NCI-H146 treated with DMSO at 0.1 percent for 48 hours (cell line): ENCODE data around the gene TPPP2.

Source experiments
- DNase-seq: peaks from one replicate; lab custom pipeline; 2025; ENCODE audit not compliant: unreplicated experiment; lab: John Stamatoyannopoulos, UW

Gene TPPP2

DNA sequence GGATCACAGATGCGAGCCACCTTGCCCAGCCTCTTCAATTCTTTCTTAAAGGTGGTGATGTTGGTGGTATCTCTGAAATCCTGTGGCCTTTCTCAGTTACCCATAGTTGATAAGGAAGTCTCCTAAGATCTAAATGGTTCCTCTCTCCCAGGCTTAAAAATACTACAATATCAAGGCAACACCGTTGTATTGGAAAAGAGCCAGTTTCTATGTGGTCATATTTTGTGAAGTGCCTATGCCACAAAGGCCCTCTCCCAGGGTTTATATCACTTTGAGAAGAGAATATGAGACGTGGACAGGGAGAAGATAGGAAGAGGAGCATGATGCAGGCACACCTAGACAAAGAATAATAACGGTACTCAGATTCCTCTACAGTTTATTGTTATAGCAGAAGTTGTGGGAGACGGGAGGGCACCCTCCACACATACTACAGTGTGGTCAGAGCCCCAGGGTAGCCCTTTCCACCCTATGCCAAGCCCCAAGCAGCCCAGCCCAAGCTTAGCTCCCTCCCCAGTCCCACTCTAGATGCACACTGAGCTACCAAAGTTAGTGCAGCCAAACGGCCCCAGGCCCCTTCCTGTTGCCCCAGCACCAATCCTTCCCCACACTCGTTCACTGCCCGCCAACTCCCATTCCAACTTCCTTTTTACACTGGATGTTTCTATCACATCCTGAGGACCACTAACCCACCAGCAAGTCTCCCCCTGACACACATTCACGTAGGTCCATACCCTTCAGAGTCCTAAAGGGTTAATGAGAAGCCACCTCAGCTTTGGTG, 13.4 kb upstream of the TPPP2 start:
- DNase-seq, result no peak

DNA sequence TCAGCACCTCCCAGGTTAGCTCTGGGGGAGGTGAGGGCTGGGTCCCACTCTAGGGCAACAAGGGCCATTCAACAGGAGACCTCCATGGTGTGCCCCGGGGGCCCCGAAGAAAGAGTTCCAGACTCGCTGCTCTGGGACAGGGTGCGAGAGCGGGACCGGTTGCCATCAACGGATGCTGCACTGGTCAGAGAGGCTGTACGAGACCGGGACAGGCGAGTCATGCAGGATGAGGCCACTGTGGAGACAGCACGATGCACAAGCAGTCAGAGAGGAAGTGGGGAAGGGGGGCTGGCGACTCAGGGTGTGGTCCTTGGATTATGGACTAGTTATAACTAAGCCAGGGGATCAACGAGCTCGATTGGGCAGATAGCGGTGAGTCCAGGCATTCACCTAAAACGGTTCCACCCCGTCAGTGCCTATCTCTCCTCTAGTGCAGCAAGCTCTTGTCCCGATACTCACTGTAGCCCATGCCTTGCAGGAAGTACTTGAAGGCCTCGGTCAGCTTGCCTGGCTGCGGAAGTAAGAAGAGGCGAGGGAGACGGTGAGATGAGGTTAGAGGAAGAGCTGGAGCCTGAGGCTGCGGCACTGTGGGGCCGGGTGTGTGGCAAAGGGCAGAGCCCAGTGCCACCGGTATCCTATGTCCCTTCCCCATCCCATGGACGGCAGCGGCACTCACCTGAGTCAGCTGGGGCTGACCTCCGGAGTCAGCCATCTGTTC, 12.3 kb upstream of the TPPP2 start:
- DNase-seq, result no peak

DNA sequence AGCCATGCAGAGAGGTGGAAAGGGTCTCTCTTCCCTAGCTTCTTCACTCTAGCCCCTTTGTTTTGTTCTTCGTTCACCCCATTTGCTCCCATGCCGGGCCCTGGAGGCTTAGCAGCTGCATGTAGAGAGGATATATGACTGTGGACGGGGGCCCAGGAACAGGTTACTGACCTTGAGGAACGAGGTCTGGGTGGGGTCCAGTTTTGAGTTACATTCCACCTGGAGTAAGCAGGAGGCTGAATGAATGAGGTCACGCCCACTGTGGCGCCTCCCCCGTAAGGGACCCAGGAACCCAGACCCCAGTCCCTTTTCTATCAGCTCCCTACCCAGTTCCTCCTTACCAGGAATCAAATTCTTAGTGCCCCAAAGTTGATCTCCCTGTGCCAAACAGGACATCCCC, 11.7 kb upstream of the TPPP2 start:
- no peak for DNase-seq

DNA sequence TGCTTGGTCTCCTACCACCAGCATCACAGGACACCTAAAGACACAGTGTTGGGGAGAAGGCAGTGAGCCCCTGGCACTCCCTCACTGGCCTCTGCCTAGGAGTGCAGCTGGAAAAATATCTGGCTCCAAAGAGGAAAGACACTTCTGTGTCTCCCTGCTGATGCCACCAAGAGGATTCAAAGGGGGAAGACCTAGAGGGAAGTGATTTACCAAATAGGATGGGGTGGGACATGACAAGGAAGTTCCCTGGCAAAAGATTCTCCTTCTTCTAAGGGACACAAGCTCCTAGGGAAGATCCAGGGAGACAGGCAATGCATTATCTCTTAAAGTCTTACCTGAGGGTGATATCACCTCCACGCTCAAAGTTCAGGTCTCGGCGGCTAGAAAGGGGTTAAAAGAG, 11.2 kb upstream of the TPPP2 start:
- no peak for DNase-seq

DNA sequence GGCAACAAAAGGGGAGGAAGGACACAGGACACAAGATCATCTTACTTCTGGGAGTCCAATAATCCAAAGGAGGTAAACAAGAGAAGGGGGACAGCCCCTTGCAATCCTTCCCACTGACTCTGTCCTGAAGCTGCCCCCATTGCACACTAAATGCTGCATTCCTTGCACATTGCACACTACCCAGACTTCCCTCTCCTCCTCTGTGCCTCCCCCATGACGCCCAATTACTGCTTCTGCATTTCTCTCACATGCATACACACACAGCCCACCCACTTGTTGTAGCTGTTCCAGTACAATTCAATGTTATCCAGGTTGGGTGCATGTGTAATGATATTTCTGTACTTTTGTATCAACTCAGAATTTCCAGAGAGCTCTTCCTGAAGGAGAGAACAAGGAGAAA, 10.7 kb upstream of the TPPP2 start:
- no peak for DNase-seq

DNA sequence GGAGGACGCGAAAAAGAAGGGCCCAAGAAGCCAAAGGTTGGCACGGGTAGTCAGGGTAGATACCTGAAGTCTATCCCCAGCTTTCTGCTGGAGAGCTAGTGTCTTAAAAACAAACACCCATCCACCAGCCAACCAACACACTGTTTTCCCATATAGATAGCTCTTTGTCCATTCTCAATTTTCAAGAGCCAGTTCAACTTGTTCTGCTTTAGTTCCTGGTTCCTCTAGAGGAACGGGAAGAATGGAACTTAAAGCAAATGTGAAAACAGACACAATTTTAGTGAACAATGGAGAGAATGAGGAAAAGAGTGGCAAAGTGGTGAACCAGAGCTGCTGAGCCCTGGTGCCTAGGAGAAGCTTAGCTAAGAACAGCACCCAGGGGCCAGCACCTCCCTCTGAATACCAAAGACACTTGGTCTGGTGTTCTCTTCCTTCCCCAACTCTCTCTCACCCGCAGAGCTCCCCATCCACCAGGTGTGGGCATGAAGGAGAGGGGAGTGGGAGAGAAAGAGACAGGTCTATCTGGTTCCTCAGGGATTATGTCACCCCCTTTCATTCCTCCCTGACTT, 9.0 kb upstream of the TPPP2 start:
- DNase-seq, result no peak

DNA sequence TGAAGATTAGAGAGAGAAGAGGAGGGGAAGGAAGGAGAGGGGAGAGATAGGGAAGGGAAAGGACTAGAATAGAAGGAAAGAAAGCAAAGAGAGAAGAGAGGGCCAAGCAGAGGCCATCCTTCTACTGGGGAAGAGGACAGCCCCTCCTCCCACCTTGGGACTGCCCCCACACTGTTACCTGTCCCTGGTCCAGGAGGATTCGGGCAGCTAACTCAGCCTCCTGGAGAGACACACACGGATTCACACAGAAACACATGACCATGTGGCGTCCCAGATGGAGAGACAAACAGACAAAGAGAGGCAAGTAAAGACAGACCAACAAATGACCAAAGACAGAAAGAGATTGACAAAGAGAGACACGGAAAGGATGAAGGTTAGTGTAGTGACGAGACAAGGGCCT, 7.3 kb upstream of the TPPP2 start:
- no peak for DNase-seq

DNA sequence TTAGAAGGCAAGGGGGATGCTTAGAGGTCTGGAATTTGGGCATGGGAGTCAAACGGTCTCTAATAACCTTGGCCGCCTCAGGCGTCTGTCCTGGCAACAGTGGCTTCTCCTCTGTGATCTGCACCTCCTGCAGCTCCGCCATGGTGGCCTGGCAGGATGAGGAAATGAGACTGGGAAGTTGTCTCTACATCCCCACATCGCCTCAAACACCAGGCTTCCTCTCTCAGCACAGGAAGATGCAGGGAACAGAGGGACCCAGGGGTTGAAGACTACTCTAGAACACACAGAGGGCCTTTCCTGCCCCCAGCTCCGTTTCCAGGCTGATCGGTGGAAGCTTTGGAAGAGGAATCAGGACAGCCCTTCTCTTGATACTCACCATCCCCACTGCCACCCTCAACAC, 6.8 kb upstream of the TPPP2 start:
- DNase-seq, result no peak

DNA sequence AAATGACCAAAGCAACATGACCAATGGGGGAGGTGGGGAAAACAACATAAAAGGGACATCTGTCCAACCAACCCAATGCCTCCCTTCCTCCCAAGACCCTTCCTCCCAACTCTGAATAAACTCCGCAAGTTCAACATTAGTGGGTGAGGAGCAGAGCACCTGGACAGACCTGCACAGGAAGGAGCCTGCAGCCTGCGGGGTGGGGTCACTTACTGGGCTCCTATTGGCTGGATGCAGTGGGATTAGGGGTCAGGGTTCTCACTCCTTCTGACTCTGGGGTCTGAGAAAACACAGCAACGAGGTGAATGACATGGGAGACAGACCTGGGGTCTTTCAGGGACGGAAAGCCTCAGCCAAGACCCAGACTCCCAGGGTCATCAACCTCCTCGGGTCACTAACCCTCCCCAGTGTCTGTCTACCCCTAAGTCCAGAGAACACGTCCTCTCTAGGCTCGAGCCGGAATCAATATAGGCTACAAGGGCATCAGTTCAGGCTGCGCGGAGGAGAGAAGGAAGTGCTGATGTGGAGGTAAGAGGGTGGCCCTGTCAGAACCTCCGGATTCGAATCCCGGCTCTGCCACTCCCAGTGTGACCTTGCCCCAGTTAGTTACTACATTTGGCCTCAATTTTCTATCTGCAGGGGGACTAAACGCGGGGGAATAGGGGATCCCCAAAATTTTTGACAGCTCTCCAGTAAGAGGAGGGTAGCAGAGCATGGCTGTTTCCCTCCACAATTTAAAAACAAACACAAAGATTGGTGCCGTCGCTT, 6.0 kb upstream of the TPPP2 start:
- DNase-seq, result no peak

DNA sequence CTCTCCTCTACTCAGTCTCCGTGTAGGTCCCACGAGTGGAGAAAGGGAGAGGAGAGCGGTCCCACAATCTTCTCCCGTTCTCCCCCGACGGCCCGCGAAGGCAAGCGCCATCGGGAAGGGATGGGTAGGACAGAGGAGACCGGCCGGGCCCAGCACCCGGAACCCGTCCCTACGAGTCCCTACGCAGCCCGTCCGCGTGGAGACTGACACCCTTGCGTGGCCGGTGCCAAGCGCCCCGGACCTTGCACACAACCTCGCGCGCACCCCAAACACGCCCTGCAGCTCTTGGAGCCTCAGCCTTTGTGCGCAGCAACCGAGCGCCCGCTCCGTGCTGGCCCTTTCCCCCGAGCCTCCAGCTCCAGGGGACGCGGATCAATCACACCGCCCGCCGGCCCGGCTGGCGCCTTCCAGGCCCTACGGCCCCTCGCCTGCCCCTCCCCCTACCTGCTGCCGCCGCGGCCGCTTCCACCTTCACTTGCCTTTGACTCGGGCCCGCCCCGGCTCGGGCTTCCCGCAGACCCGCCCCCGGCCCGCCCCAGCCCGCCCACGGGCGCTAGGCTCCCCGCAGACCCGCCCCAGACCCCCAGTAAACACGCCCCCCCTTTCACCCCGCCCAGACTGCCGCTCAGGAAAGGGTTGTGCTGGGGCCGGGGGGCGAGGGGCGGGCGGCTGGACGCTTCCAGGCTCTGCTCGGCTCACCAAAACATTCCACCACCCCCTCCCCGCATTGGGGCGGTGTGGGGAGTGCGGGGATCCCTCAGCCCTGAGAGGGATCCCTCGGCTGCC, 5.2 kb upstream of the TPPP2 start, which contains the start of gene NDRG2:
Gene NDRG2, minus strand, starts transcription at position 477 of the 786 bp plus-strand sequence. CDS start 1,746 bp downstream, outside the sequence.
- peak; percentile 8 for DNase-seq

DNA sequence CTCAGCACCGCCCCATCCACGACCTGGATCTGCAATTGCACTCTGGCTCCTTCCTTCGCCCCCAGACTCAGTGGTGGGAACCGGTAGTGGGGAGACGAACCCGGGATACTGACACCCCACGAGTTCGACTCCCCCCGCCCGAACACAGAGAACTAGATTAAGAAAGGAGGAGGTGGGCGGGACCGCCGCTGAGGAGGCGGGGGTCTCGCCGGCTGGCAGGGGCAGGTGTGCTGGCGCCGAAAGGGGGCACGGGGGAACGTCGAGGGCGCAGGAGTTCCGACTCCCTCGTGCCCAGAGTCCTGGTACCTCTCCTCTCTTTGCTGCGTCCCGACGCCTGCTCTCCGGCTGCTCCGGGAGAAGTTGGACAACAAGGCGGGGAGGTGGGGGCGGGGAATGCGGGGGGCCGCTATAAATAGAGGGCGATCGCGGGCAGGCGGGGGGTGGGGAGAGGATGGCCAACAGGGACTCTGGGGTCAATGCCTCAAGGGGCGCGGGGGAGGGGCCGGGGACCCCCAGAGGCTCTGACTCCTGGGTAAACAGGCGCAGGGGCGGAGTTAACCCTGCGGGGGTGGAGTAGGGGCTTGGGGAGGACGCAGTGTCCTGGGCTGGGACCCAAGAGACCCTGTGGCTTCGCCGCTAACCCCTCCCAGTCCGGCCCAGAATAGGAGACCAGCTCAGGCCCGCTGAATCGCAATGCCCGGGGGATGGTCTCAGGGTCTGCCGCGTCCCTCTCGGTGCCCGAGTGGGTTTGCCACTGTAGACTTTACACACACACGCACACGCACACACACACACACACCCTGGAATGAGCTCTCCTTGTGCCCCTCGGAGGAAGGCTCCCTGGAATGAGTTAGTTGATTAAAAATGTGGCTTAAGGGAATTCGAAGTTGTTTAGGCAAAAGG, 4.4 kb upstream of the TPPP2 start:
- no peak for DNase-seq

DNA sequence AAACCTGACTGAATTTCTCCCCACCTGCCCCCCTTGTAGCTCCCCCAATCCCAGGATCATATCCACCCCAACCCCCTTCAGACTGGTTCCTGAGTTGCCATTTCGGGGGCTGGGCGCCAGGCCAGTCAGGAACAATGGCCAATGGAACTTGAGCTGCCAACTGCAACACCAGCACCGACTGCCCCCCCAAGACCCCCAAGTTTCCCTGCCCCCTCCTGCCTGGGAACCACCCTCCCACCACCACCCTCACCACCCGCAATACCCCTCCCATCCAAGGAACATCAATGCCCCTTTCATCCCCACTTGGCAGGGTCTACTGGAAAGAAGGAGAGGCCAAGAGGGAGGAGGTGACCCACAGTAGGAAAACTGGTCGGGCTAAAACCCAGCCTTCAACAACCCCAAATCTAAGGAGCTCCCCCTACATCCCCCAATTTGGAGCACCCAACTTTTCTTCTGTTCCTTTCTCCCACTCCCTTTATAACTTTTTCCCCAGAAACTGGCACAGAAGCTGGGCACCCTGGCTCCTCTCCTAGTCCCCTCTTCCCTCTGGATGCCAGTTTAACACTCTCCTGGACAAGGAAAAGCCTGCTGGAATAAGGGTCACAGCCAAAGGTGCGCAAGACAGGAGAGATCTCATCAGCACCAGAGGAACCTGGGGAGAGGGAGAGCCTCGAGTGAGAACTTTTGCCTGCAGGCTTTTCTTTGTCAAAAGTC, 3.6 kb upstream of the TPPP2 start:
- DNase-seq, result no peak

DNA sequence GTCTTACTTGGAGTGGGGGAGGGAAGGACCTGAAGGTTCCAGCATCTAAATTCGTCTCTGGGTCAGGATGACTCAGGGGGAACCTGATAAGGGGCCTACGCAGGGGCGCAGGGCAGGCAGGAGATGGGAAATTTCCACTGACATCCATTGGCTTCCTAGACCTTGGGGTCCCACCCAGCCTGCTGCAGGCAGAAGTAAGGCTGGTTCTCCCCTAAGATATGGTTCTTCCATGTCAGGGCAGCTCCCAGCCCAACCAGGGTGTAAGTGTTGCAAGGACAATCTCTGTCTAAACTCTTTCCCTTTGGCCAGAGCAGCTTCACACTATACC, 3.1 kb upstream of the TPPP2 start:
- no peak for DNase-seq

DNA sequence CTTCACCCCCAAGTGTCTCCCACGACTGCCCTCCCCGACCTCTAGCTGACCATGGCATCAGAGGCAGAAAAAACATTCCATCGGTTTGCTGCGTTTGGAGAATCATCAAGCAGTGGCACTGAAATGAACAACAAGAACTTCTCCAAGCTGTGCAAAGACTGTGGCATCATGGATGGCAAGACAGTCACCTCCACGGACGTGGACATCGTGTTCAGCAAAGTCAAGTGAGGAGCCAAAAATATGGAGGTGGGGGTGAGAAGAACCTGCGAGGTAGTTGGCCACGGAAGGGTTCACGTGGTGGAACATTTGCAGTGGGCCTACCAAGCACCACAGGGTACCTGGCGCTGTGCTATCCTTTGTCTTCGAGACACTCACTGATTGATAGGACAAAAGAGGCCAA, 514 bp downstream of the TPPP2 start:
- DNase-seq, result no peak

DNA sequence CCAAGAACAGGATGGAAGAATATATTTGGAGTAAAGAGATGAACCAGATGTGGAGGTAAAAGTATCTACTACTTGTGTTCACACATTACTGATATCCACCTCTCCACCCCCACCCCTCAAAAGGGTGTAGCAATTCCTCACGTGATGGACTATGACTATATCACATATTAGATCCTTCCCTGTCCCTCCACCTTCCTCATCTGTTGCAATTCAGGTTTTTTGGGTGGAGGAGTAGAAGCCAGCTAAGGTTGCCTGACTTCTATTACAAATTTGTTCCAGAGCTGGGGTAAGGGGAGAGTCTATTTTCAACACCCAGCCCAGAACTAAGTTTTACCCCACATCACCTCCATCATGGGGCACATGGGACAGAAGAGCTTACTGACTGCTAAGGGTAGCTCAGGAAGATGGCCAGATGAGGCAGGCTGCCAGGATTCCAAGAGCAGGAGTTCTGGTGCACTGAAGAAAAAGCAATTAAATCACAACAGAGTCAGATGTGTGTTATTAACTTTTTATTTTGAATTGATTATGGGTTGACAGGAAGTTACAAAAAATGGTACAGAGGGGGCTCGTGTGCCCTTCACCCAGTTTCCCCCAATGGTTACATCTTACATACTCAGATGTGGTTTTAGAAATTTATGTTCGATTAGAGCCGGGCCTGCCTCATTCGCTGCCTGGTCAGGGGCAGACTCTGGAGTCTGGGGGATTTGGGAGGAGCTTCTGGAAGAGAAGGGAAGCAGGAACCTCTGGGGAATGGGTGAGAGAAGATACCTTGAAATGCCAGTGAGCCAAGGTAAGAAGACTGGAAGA, 2.5 kb downstream of the TPPP2 start:
- DNase-seq, result no peak

DNA sequence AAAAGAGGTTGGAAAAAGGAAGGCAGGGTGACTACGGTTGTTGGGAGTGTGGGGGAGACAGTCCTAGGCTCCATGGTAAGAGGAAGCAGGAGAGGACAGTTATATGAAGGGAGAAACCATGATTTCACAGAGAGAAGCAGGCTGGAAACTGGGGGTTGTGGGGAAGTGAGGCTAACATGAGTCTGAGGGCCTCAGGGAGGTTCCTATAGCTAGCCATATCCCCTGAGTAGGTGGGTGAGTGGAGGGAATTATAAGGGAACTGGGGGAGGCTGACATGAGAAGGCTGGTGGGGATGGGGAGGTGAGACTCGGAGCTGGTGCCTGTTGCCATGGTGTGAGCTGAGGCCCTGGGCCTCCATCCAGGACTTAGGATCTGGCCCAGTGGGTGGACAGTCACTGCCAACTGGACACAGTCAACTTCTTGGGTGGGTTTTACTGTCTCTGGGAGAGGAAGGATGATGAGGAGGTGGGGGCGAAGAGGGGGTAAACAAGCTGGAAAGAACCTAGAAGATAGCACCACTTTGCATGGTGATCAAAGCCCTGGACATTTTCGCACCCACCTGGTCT, 3.2 kb downstream of the TPPP2 start:
- no peak for DNase-seq

DNA sequence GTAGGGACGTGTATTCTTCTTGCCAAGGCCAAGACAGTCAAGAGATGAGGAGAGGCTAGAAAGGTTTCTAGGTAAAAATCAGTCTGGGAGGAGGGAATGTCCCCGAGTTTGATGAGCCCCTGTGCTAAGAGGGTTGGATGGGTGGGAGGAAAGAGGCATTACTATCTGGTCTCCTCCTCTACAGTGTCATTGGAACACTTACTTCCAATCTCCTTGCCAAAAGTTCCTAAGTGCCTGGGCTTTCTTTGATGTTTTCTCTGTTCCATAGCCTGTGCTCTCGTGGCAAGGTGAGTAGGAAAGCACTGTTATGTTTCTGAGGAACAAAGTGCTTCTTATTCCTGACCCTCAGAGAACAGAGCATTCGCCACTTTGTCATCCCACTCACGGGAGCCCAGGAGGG, 4.7 kb downstream of the TPPP2 start, which contains the start of gene RNASE13:
Gene RNASE13, minus strand, starts transcription at position 101 of the 400 bp plus-strand sequence. CDS start 519 bp downstream, outside the sequence.
- DNase-seq, result no peak

DNA sequence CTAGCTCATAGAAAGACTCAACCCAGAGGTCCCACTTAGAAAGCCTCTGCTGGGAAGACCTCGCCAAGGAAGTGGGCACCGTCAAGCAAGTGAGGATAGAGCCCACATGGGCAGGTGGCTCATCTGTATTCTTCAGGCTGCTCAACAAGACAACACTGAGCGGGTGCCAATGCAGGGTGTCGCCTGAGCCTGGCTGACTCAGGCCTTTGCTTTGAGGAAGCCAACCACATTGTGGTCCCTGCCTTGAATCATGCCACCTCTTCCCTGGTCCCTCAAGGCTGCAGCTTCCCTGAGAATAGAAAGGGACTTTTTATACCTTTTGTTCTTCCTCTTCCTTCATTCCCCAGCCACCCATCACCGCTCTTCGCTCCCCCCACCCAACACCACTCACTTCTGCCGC, 6.7 kb downstream of the TPPP2 start:
- no peak for DNase-seq
